ENCODE measurements around the gene PSMB5. TPM values are rescaled to one million over a fixed set of nuclear protein-coding genes. Genes with fewer than 3 reads are reported as not detected.
A peak's percentile ranks its signal among the peaks of the same experiment; 100 is the strongest.

Gene PSMB5
- total and polyA plus RNA-seq, 9 of the 15 experiments (the other 6 are each of a cell fraction or from before 2014, with no cell fraction given) = 198 to 1,870 (median 269) TPM

- peak in 1 of 2 experiments; percentile 15; a peak in 1 of 4 replicates for TF ChIP-seq HDAC1 (IDR thresholded peaks at IDR 0.05)
- peak; percentile 81 for TF ChIP-seq KAT2B (IDR thresholded peaks at IDR 0.05; ENCODE audit: low read depth, low read length)
- TF ChIP-seq BHLHE40 (IDR thresholded peaks at IDR 0.05; ENCODE audit: low read length) = 0 out of 2 replicates have a peak, but pooled peaks have one; percentile 17
- no peak for TF ChIP-seq ZNF766 (CRISPR knock-in tag; conservative IDR thresholded peaks at IDR 0.05)
- peak; percentile 43; the same call in 1 of the 2 replicates for TF ChIP-seq HCFC1 (IDR thresholded peaks at IDR 0.05; ENCODE audit: low read depth, low read length)
- TF ChIP-seq MAZ (CRISPR knock-in tag; conservative IDR thresholded peaks at IDR 0.05 in 1 of 2, IDR thresholded peaks at IDR 0.05 in 1 of 2) = peak in 1 of 2 experiments; percentile 61; a peak in 1 of 4 replicates
- TF ChIP-seq RB1 (IDR thresholded peaks at IDR 0.05; ENCODE audit: low read depth) = peak; percentile 92
- TF ChIP-seq, protein P1, sequence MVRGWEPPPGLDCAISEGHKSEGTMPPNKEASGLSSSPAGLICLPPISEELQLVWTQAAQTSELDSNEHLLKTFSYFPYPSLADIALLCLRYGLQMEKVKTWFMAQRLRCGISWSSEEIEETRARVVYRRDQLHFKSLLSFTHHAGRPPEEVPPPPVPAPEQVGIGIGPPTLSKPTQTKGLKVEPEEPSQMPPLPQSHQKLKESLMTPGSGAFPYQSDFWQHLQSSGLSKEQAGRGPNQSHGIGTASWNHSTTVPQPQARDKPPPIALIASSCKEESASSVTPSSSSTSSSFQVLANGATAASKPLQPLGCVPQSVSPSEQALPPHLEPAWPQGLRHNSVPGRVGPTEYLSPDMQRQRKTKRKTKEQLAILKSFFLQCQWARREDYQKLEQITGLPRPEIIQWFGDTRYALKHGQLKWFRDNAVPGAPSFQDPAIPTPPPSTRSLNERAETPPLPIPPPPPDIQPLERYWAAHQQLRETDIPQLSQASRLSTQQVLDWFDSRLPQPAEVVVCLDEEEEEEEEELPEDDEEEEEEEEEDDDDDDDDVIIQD (CRISPR knock-in tag; IDR thresholded peaks at IDR 0.05) = no peak
- TF ChIP-seq IFI16 (CRISPR knock-in tag; IDR thresholded peaks at IDR 0.05) = no peak
- TF ChIP-seq, protein P2, sequence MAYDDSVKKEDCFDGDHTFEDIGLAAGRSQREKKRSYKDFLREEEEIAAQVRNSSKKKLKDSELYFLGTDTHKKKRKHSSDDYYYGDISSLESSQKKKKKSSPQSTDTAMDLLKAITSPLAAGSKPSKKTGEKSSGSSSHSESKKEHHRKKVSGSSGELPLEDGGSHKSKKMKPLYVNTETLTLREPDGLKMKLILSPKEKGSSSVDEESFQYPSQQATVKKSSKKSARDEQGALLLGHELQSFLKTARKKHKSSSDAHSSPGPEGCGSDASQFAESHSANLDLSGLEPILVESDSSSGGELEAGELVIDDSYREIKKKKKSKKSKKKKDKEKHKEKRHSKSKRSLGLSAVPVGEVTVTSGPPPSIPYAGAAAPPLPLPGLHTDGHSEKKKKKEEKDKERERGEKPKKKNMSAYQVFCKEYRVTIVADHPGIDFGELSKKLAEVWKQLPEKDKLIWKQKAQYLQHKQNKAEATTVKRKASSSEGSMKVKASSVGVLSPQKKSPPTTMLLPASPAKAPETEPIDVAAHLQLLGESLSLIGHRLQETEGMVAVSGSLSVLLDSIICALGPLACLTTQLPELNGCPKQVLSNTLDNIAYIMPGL (CRISPR knock-in tag; IDR thresholded peaks at IDR 0.05) = peak; percentile 89; the same call in 1 of the 2 replicates
- TF ChIP-seq ARID1B (IDR thresholded peaks at IDR 0.05) = 0 out of 2 replicates have a peak, but pooled peaks have one; percentile 19
- TF ChIP-seq DEAF1 (CRISPR knock-in tag; IDR thresholded peaks at IDR 0.05) = peak; percentile 57
- TF ChIP-seq ZNF592 (IDR thresholded peaks at IDR 0.05) = peak; percentile 91
- TF ChIP-seq XRCC5 (IDR thresholded peaks at IDR 0.05; ENCODE audit: low read depth, low read length) = peak; percentile 79; the same call in 1 of the 2 replicates
- no peak for TF ChIP-seq RBM22 (IDR thresholded peaks at IDR 0.05; ENCODE audit: low read depth, low read length, poor library complexity, severe bottlenecking)
These were observed 34.2 kb upstream of the PSMB5 start (continued) for GRCh38 chr14:23068789-23069412.
